Endothelial cell of umbilical vein (primary cell): ENCODE results near the gene VPS26C. TPM values are rescaled to one million over a fixed set of nuclear protein-coding genes. Genes with fewer than 3 reads are reported as not detected.

ENCODE experiments used
- BruUV-seq: library from RNA; stranded (reverse); fragments of 400-500 nt; replicated peaks from 2 replicates; lab custom pipeline; 2021; lab: Mats Ljungman, UMichigan
- CTCF ChIA-PET: fragments of 300-600, 350-600 bp; sonication (Branson Sonifier 250); formaldehyde crosslinking; loops from one replicate; lab custom pipeline; 2021; ENCODE audit warnings: antibody characterized with exemption, inconsistent platforms; lab: Charles Lee
- POLR2A ChIA-PET: fragments of 300-600, 350-600 bp; sonication (Branson Sonifier 250); formaldehyde crosslinking; loops from one replicate; lab custom pipeline; 2021; ENCODE audit warnings: antibody characterized with exemption, inconsistent platforms; lab: Charles Lee
- DNase-seq: peaks from one replicate; pipeline ENCODE4 v3.0.0-alpha.2; 2011; ENCODE audit warnings: low read depth, low spot score
- FAIRE-seq: peaks from 2 replicates; lab custom pipeline; 2011; peaks lifted over from hg19 to GRCh38; lab: Jason Lieb, UNC
- H2AFZ ChIP-seq: 2 replicates; pipeline ENCODE4 v1.6.0; 2012; ENCODE audit warnings: low read depth, low read length, control low read depth, inconsistent platforms
- H3K27ac ChIP-seq: 2 replicates; pipeline ENCODE4 v1.5.1; 2011; ENCODE audit warnings: low read depth, mild to moderate bottlenecking, control low read depth, low read length, moderate library complexity; ENCODE audit not compliant: insufficient read depth
- H3K27me3 ChIP-seq, 2 experiments: 2 replicates each; pipeline versions ENCODE4 v1.6.0 to v1.6.1; 2011; ENCODE audit warnings: low read length in 2 of 2, mixed read lengths in 1 of 2; ENCODE audit not compliant: control insufficient read depth in 2 of 2, insufficient read depth in 2 of 2
- H3K36me3 ChIP-seq, 2 experiments: 2 replicates in 1 of 2; 3 replicates in 1 of 2; pipeline ENCODE4 v1.5.1; 2011; ENCODE audit warnings: low read length in 2 of 2, mild to moderate bottlenecking in 1 of 2, moderate library complexity in 1 of 2; ENCODE audit not compliant: control insufficient read depth in 2 of 2, insufficient read depth in 2 of 2; ENCODE audit errors: extremely low read depth in 1 of 2
- H3K4me1 ChIP-seq: 3 replicates; pipeline ENCODE4 v1.5.1; 2011; ENCODE audit warnings: mild to moderate bottlenecking, low read length; ENCODE audit not compliant: control insufficient read depth, insufficient read depth; ENCODE audit errors: extremely low read depth
- H3K4me2 ChIP-seq: 2 replicates; pipeline ENCODE4 v1.6.1; 2011; ENCODE audit warnings: low read length, control low read depth, mixed read lengths; ENCODE audit not compliant: insufficient read depth
- H3K4me3 ChIP-seq, 3 experiments: fragments of 200-600 bp in 1 of 3; sonication (generic), shearing (Covaris generic) in 1 of 3; replicated peaks in 1 of 3; 2 replicates each; pipeline ENCODE4 v1.5.1; 2011 to 2016; ENCODE audit warnings: control low read depth in 3 of 3, low read length in 3 of 3, mild to moderate bottlenecking in 2 of 3, inconsistent platforms in 1 of 3, low read depth in 1 of 3, moderate library complexity in 1 of 3; ENCODE audit not compliant: insufficient read depth in 1 of 3
- H3K79me2 ChIP-seq: 2 replicates; pipeline ENCODE4 v1.6.0; 2012; ENCODE audit warnings: low read length, inconsistent platforms; ENCODE audit not compliant: control insufficient read depth, insufficient read depth
- H3K9ac ChIP-seq: replicated peaks from 2 replicates; pipeline ENCODE3; 2011; ENCODE audit warnings: low read length, control low read depth; ENCODE audit not compliant: insufficient read depth; ENCODE audit errors: extremely low read depth
- H3K9me1 ChIP-seq: replicated peaks from 3 replicates; pipeline ENCODE4 v1.6.0; 2011; ENCODE audit warnings: mild to moderate bottlenecking, low read length; ENCODE audit not compliant: control insufficient read depth, insufficient read depth; ENCODE audit errors: extremely low read depth
- H3K9me3 ChIP-seq: replicated peaks from 2 replicates; pipeline ENCODE4 v1.5.1; 2012; ENCODE audit warnings: low read length, inconsistent platforms; ENCODE audit not compliant: control insufficient read depth, insufficient read depth
- H4K20me1 ChIP-seq: replicated peaks from 2 replicates; pipeline ENCODE3; 2011; ENCODE audit warnings: mild to moderate bottlenecking, low read length; ENCODE audit not compliant: control insufficient read depth, insufficient read depth; ENCODE audit errors: extremely low read depth
- CTCF ChIP-seq, 2 donors: IDR thresholded peaks; 1 replicate in 1 of 2; 2 replicates in 1 of 2; pipeline ENCODE4 v1.5.1; 2011; ENCODE audit warnings: low read length in 2 of 2, mild to moderate bottlenecking in 2 of 2, moderate library complexity in 2 of 2, control low read depth in 1 of 2, inconsistent platforms in 1 of 2, low read depth in 1 of 2; ENCODE audit not compliant: insufficient read depth in 1 of 2; ENCODE audit errors: extremely low read depth in 1 of 2
- EZH2 ChIP-seq: IDR thresholded peaks from 2 replicates; pipeline ENCODE4 v1.6.1; 2012; ENCODE audit warnings: borderline replicate concordance, low read depth, mild to moderate bottlenecking, moderate library complexity, low read length, inconsistent platforms; ENCODE audit not compliant: severe bottlenecking
- FOS ChIP-seq: IDR thresholded peaks from 2 replicates; pipeline ENCODE4 v1.6.1; 2011; ENCODE audit warnings: mild to moderate bottlenecking, low read length, moderate library complexity, borderline replicate concordance; ENCODE audit not compliant: insufficient read depth
- GATA2 ChIP-seq: IDR thresholded peaks from 2 replicates; pipeline ENCODE4 v1.7.0; 2011; ENCODE audit warnings: low read depth, mild to moderate bottlenecking, moderate library complexity, mixed read lengths, low read length; ENCODE audit not compliant: insufficient read length, insufficient read depth
- JUN ChIP-seq: IDR thresholded peaks from 2 replicates; pipeline ENCODE4 v1.6.1; 2011; ENCODE audit warnings: borderline replicate concordance, low read depth; ENCODE audit not compliant: insufficient read length, insufficient read depth
- MAX ChIP-seq: IDR thresholded peaks from 2 replicates; pipeline ENCODE4 v1.6.1; 2011; ENCODE audit not compliant: insufficient read depth, insufficient read length
- MYC ChIP-seq: IDR thresholded peaks from one replicate; pipeline ENCODE4 v1.6.1; 2011; ENCODE audit warnings: mild to moderate bottlenecking, low read depth, low read length
- POLR2A ChIP-seq: IDR thresholded peaks from 2 replicates; pipeline ENCODE4 v1.6.1; 2012; ENCODE audit warnings: low read depth, mild to moderate bottlenecking, control low read depth, low read length
- POLR2AphosphoS5 ChIP-seq: IDR thresholded peaks from 2 replicates; pipeline ENCODE4 v1.6.1; 2012; ENCODE audit warnings: low read depth, mild to moderate bottlenecking, control low read depth, low read length, moderate library complexity; ENCODE audit not compliant: insufficient read depth
- dilution Hi-C: fragments of 300-500 bp; cut with MboI; formaldehyde crosslinking; loops from one replicate; pipeline ENCODE4 v1.15.0; 2019; ENCODE audit warnings: low sequenced_read_pairs; ENCODE audit not compliant: extremely low pct_ligation_motif_present
- intact Hi-C: fragments of 100-400 bp; cut with micrococcal nuclease; formaldehyde crosslinking; loops from one replicate; pipeline ENCODE4 v1.10.0; 2022
- polyA plus RNA-seq, 4 experiments: library from polyadenylated mRNA; depleted of rRNA in 3 of 4; stranded (reverse) in 3 of 4; unstranded in 1 of 4; fragments of >200 nt; gene quantifications; 2 replicates each; pipeline versions ENCODE4 v1.2.1 to v1.2.3, GENCODE V29; 2011 to 2012; ENCODE audit warnings: missing spikeins in 1 of 4
- total RNA-seq: library from RNA; stranded (reverse); gene quantifications from 2 replicates; pipeline ENCODE4 v1.2.3, GENCODE V29; 2021

The VPS26C gene
- total and polyA plus RNA-seq, 2 donors (not counting 3 experiments of a cell fraction or from before 2014, with no cell fraction given) = 35.2 to 53.7 TPM

- no peak for DNase-seq
- no peak overlapping the region for H3K4me2 ChIP-seq
- no peaks in the 10 kb centered on the region for H3K4me1 ChIP-seq
- ChIA-PET CTCF (no interaction called here), POLR2A (no interaction called here)
- H3K79me2 ChIP-seq = no peaks in the 10 kb centered on the region
- BruUV-seq = no TSS peak
- H4K20me1 ChIP-seq = no peaks in the 10 kb centered on the region
- FAIRE-seq = no peak
- no peaks in the 10 kb centered on the region for H3K9me3 ChIP-seq
- H2AFZ ChIP-seq = no peak overlapping the region
- no peak overlapping the region for H3K9ac ChIP-seq
- H3K9me1 ChIP-seq = no peaks in the 10 kb centered on the region
- peaks cover 12 to 30% of the 10 kb centered on the region in 2 experiments for H3K36me3 ChIP-seq
- intact Hi-C loops = no loop called here
- dilution Hi-C loops = no loop called here
- TF ChIP-seq EZH2 (no peak), JUN (no peak), POLR2AphosphoS5 (no peak), FOS (no peak)
- no peaks in the 10 kb centered on the region for H3K27me3 ChIP-seq
- H3K27ac ChIP-seq = no peak overlapping the region
- H3K4me3 ChIP-seq = no peak overlapping the region
These were observed 35.5 kb downstream of the VPS26C start for GRCh38 chr21:37231671-37232070.

GRCh38 chr21:37231249-37231645, 35.9 kb downstream of the VPS26C start:
- H3K79me2 ChIP-seq = no peaks in the 10 kb centered on the region
- no peaks in the 10 kb centered on the region for H3K27me3 ChIP-seq
- dilution Hi-C loops = no loop called here
- no peaks in the 10 kb centered on the region for H3K9me1 ChIP-seq
- FAIRE-seq = no peak
- ChIA-PET CTCF (no interaction called here), POLR2A (no interaction called here)
- H3K4me3 ChIP-seq = no peak overlapping the region
- H3K36me3 ChIP-seq = peaks cover 12 to 34% of the 10 kb centered on the region in 2 experiments
- H3K27ac ChIP-seq = no peak overlapping the region
- no peaks in the 10 kb centered on the region for H3K9me3 ChIP-seq
- DNase-seq = no peak
- no peak overlapping the region for H2AFZ ChIP-seq
- intact Hi-C loops = no loop called here
- TF ChIP-seq FOS (no peak), CTCF (IDR thresholded peaks at IDR 0.05; ENCODE audit: extremely low read depth in 1 of 2, insufficient read depth in 1 of 2, low read depth in 1 of 2, low read length in 2 of 2) (no peak), EZH2 (no peak), POLR2AphosphoS5 (no peak), MYC (no peak), JUN (no peak), POLR2A (no peak), MAX (no peak), GATA2 (no peak)
- H4K20me1 ChIP-seq = no peaks in the 10 kb centered on the region
- no peak overlapping the region for H3K4me2 ChIP-seq
- no TSS peak for BruUV-seq
- no peaks in the 10 kb centered on the region for H3K4me1 ChIP-seq
- no peak overlapping the region for H3K9ac ChIP-seq
